Measurements from ENCODE around the gene ST6GAL2.

GRCh38 chr2:106931717-106932335 is 45.9 kb upstream of the ST6GAL2 start:
- TF ChIP-seq JUND (IDR thresholded peaks at IDR 0.05) (no peak), CTCF (IDR thresholded peaks at IDR 0.05; ENCODE audit: low read depth, low read length, missing input control) (no peak), MAX (IDR thresholded peaks at IDR 0.05) (no peak), SP1 (IDR thresholded peaks at IDR 0.05) (no peak), ATF3 (IDR thresholded peaks at IDR 0.05) (no peak), RAD21 (IDR thresholded peaks at IDR 0.05) (no peak), YY1 (IDR thresholded peaks at IDR 0.05) (no peak), FOXA1 (IDR thresholded peaks at IDR 0.05) (no peak), REST (IDR thresholded peaks at IDR 0.05) (no peak), RXRA (IDR thresholded peaks at IDR 0.05) (no peak)

Data from liver (tissue), 3 donors.